GM12878 (cell line): ENCODE results near the gene GIMD1. TPM values are rescaled to one million over a fixed set of nuclear protein-coding genes. Genes with fewer than 3 reads are reported as not detected.

Source experiments
- ATAC-seq: fragments of 200-7000 bp; cut with Tn5 transposase; 3 replicates; pipeline ENCODE4 v1.9.1; 2020; ENCODE audit warnings: mild to moderate bottlenecking, moderate library complexity
- BruUV-seq: library from RNA; stranded (reverse); fragments of 400-500 nt; replicated peaks from 2 replicates; lab custom pipeline; 2021; lab: Mats Ljungman, UMichigan
- CTCF ChIA-PET: fragments of 300-600 bp; sonication (Branson Sonifier 250); formaldehyde crosslinking; extraction: SDS; loops from one replicate; lab custom pipeline; 2021; ENCODE audit warnings: inconsistent platforms; lab: Yijun Ruan, JAX
- POLR2A ChIA-PET: fragments of 350-600 bp; formaldehyde crosslinking; extraction: SDS; loops from one replicate; lab custom pipeline; 2021; ENCODE audit warnings: inconsistent platforms; lab: Charles Lee
- RAD21 ChIA-PET: fragments of 300-600 bp; sonication (Branson Sonifier 250); formaldehyde crosslinking; loops from one replicate; lab custom pipeline; 2023; ENCODE audit warnings: antibody characterized with exemption; ENCODE audit not compliant: unreplicated experiment; lab: Charles Lee
- SMC1A ChIA-PET: fragments of 300-600 bp; sonication (Branson Sonifier 250); formaldehyde crosslinking; loops from one replicate; lab custom pipeline; 2023; ENCODE audit not compliant: unreplicated experiment, uncharacterized antibody; lab: Charles Lee
- DNase-seq: peaks from one replicate; pipeline ENCODE4 v3.0.0-alpha.2; 2011; ENCODE audit warnings: low read depth, low spot score
- FAIRE-seq: peaks from 3 replicates; lab custom pipeline; 2011; peaks lifted over from hg19 to GRCh38; lab: Jason Lieb, UNC
- H2AFZ ChIP-seq: 2 replicates; pipeline ENCODE4 v1.6.0; 2011; ENCODE audit warnings: low read depth, low read length, control low read depth; ENCODE audit not compliant: control insufficient read depth
- H3K27ac ChIP-seq: 2 replicates; pipeline ENCODE4 v1.5.1; 2011; ENCODE audit warnings: control low read depth; ENCODE audit not compliant: control insufficient read depth, insufficient read depth
- H3K27me3 ChIP-seq, 2 experiments: replicated peaks in 1 of 2; 2 replicates each; pipeline versions ENCODE4 v1.6.0 to v1.6.1; 2011; ENCODE audit warnings: low read length in 1 of 2; ENCODE audit not compliant: control insufficient read depth in 2 of 2, insufficient read depth in 2 of 2
- H3K36me3 ChIP-seq, 2 experiments: 2 replicates each; pipeline ENCODE4 v1.5.1; 2011; ENCODE audit warnings: low read length in 1 of 2; ENCODE audit not compliant: control insufficient read depth in 2 of 2, insufficient read depth in 2 of 2
- H3K4me1 ChIP-seq: 2 replicates; pipeline ENCODE4 v1.6.1; 2011; ENCODE audit warnings: mild to moderate bottlenecking, low read length, moderate library complexity, mixed read lengths; ENCODE audit not compliant: control insufficient read depth, insufficient read depth
- H3K4me2 ChIP-seq: 2 replicates; pipeline ENCODE4 v1.6.0; 2011; ENCODE audit warnings: control low read depth; ENCODE audit not compliant: control insufficient read depth, insufficient read depth
- H3K4me3 ChIP-seq: fragments of 200-600 bp; sonication (generic); 2 replicates; pipeline ENCODE4 v1.5.1; 2016
- H3K79me2 ChIP-seq: 2 replicates; pipeline ENCODE4 v1.6.0; 2011; ENCODE audit warnings: low read length; ENCODE audit not compliant: control insufficient read depth, insufficient read depth
- H3K9ac ChIP-seq: 2 replicates; pipeline ENCODE4 v1.8.0; 2011; ENCODE audit warnings: low read length, control low read depth, mixed read lengths; ENCODE audit not compliant: control insufficient read depth, insufficient read depth
- H3K9me3 ChIP-seq: replicated peaks from 3 replicates; pipeline ENCODE4 v1.5.1; 2011; ENCODE audit warnings: mild to moderate bottlenecking, low read length; ENCODE audit not compliant: control insufficient read depth, insufficient read depth
- H4K20me1 ChIP-seq: 2 replicates; pipeline ENCODE4 v1.6.0; 2011; ENCODE audit not compliant: control insufficient read depth, insufficient read depth
- ASH2L ChIP-seq: fragments of 300-600, 200-600 bp; sonication (generic); IDR thresholded peaks from 2 replicates; pipeline ENCODE4 v1.6.1; 2017; ENCODE audit warnings: low read depth, mild to moderate bottlenecking, borderline replicate concordance
- ETV6 ChIP-seq, 2 experiments: fragments of 450-650 bp in 1 of 2; IDR thresholded peaks in 1 of 2; conservative IDR thresholded peaks in 1 of 2; 2 replicates each; pipeline ENCODE4 v1.6.1; 2014; ENCODE audit warnings: antibody characterized with exemption in 1 of 2, borderline replicate concordance in 1 of 2, low read depth in 1 of 2, mild to moderate bottlenecking in 1 of 2, moderate library complexity in 1 of 2
- HCFC1 ChIP-seq: fragments of 150-350 bp; IDR thresholded peaks from 2 replicates; pipeline ENCODE4 v1.6.1; 2014; ENCODE audit warnings: low read length
- IRF4 ChIP-seq: IDR thresholded peaks from 2 replicates; pipeline ENCODE4 v1.6.1; 2011; ENCODE audit warnings: low read depth, low read length
- JUNB ChIP-seq: IDR thresholded peaks from 2 replicates; pipeline ENCODE4 v1.6.1; 2016; ENCODE audit warnings: antibody characterized with exemption, mild to moderate bottlenecking
- KAT2A ChIP-seq: conservative IDR thresholded peaks from 2 replicates; pipeline ENCODE4 v1.6.1; 2011; ENCODE audit warnings: low read depth, low read length; ENCODE audit not compliant: control insufficient read depth
- NFIC ChIP-seq: IDR thresholded peaks from 2 replicates; pipeline ENCODE4 v1.6.1; 2012; ENCODE audit warnings: low read depth, mild to moderate bottlenecking, inconsistent platforms, low read length, moderate library complexity
- NFYA ChIP-seq: IDR thresholded peaks from 2 replicates; pipeline ENCODE4 v1.6.1; 2011; ENCODE audit warnings: low read depth, mild to moderate bottlenecking, low read length, improper control_type of control experiment, borderline replicate concordance
- PKNOX1 ChIP-seq: fragments of 450-650 bp; IDR thresholded peaks from 2 replicates; pipeline ENCODE4 v1.6.1; 2016; ENCODE audit warnings: mild to moderate bottlenecking
- RBBP5 ChIP-seq: fragments of 200-600 bp; sonication (generic); conservative IDR thresholded peaks from 2 replicates; pipeline ENCODE4 v1.6.1; 2016
- RELA ChIP-seq: fragments of 450-650 bp; IDR thresholded peaks from 2 replicates; pipeline ENCODE4 v1.8.0; 2014; ENCODE audit warnings: borderline replicate concordance; ENCODE audit not compliant: partially characterized antibody
- SMC3 ChIP-seq: IDR thresholded peaks from 2 replicates; pipeline ENCODE4 v1.6.1; 2011; ENCODE audit warnings: low read length, improper control_type of control experiment, borderline replicate concordance
- TCF7 ChIP-seq: IDR thresholded peaks from 2 replicates; pipeline ENCODE4 v1.6.1; 2014; ENCODE audit warnings: antibody characterized with exemption, borderline replicate concordance
- WRNIP1 ChIP-seq: IDR thresholded peaks from 2 replicates; pipeline ENCODE4 v1.6.1; 2011; ENCODE audit warnings: low read depth, low read length, improper control_type of control experiment, borderline replicate concordance
- ZNF24 ChIP-seq: fragments of 450-650 bp; IDR thresholded peaks from 2 replicates; pipeline ENCODE4 v1.6.1; 2017; ENCODE audit warnings: antibody characterized with exemption, mild to moderate bottlenecking
- ZNF622 ChIP-seq: fragments of 450-650 bp; IDR thresholded peaks from 2 replicates; pipeline ENCODE4 v1.6.1; 2017; ENCODE audit warnings: mild to moderate bottlenecking, inconsistent platforms
- WGBS: methylation state at CpG from one replicate; pipeline ENCODE4 v1.1.6; 2016; ENCODE audit warnings: low lambda C conversion rate; ENCODE audit not compliant: insufficient replicate concordance, insufficient coverage; ENCODE audit errors: missing lambda C conversion rate; 5-methylcytosine and 5-hydroxymethylcytosine counted together
- in situ Hi-C: fragments of 300-500 bp; cut with MboI; formaldehyde crosslinking; loops from 9 replicates; pipeline ENCODE4 v1.14.3; 2018; ENCODE audit warnings: mixed read lengths
- intact Hi-C: fragments of 100-400 bp; cut with micrococcal nuclease; formaldehyde crosslinking; loops from one replicate; pipeline ENCODE4 v1.14.2; 2022; ENCODE audit not compliant: unreplicated experiment
- polyA plus RNA-seq, 11 experiments: library from polyadenylated mRNA; depleted of rRNA in 4 of 11; unstranded in 6 of 11; stranded (reverse) in 5 of 11; fragments of >200 nt; fragmentation: Nextera tagmentation in 4 of 11; fragmentation: Illumina TruSeq in 1 of 11; extraction: Ambion mirVana in 4 of 11; extraction: Trizol in 1 of 11; gene quantifications; 1 replicate in 1 of 11; 2 replicates in 10 of 11; pipeline versions ENCODE4 v1.2.1 to v1.2.3, GENCODE V29; 2011 to 2016; ENCODE audit warnings: inconsistent platforms in 2 of 11, missing spikeins in 2 of 11, low read depth in 1 of 11
- total RNA-seq, 4 experiments: library from RNA; depleted of rRNA in 3 of 4; stranded (reverse); fragments of >200 nt in 3 of 4; fragmentation: Illumina TruSeq in 1 of 4; extraction: Trizol in 1 of 4; gene quantifications; 2 replicates each; pipeline versions ENCODE4 v1.2.1 to v1.2.3, GENCODE V29; 2013 to 2021
- TF ChIP-seq, protein P1 (sequence below): fragments of 450-650 bp; formaldehyde crosslinking; IDR thresholded peaks from 2 replicates; pipeline ENCODE4 v1.4.0; 2020; ENCODE audit warnings: mild to moderate bottlenecking, moderate library complexity

The GIMD1 gene
- total and polyA plus RNA-seq, 10 of the 15 experiments (the other 5 are each of a cell fraction or from before 2014, with no cell fraction given) = 0.14 TPM; not detected in 9

DNA sequence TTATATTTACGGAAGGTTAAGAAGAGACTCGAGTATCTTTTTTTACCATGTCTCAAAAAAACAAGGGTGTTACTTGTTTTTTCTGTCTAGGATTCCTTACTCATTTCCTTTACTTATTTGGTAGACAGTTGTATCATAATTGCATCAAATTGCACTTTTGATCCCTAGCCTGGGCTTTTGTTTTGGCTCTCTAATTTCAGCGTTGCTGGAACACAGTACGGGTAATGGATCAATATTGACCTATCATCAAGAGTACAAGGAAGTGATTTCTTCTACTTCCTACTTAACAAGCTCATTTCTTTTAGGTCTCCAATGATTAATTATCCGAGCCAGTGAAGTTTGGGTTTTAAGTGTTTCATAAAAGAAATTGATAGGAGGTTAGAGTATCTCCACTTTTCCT, 35.4 kb downstream of the GIMD1 start:
- Histone ChIP-seq H3K36me3 (peaks cover 2 to 35% of the 10 kb centered on the region in 2 experiments), H3K4me3 (no peak overlapping the region), H2AFZ (no peak overlapping the region), H3K27me3 (no peaks in the 10 kb centered on the region), H3K9ac (no peak overlapping the region), H3K79me2 (no peaks in the 10 kb centered on the region), H3K4me1 (no peaks in the 10 kb centered on the region), H3K4me2 (no peak overlapping the region), H4K20me1 (no peaks in the 10 kb centered on the region), H3K27ac (no peak overlapping the region), H3K9me3 (peaks cover 5% of the 10 kb centered on the region; the same call in 1 of the 3 replicates)
- 92% methylated on average over 5 of the region's 5 CpGs for WGBS
- intact Hi-C loops = no loop called here
- ATAC-seq (no peak), DNase-seq (no peak), FAIRE-seq (no peak)
- ChIA-PET POLR2A (no interaction called here), RAD21 (no interaction called here), SMC1A (interaction anchor here (0.8 to 2.8 kb wide), 3 partner anchors 9 to 70 kb away, joined by 3 to 12 read pairs (median 5); no protein-coding TSS in a partner anchor), CTCF (interaction anchor here (0.9 kb wide), 1 partner anchor 37 kb away, joined by 3 read pairs; no protein-coding TSS in a partner anchor)
- no TSS peak for BruUV-seq
- in situ Hi-C loops = no loop called here
- no peak for TF ChIP-seq PKNOX1
- no peak for TF ChIP-seq ETV6 (conservative IDR thresholded peaks at IDR 0.05 in 1 of 2, IDR thresholded peaks at IDR 0.05 in 1 of 2; ENCODE audit: borderline replicate concordance in 1 of 2, low read depth in 1 of 2)
- TF ChIP-seq JUNB = no peak
- no peak for TF ChIP-seq NFYA
- no peak for TF ChIP-seq WRNIP1
- no peak for TF ChIP-seq SMC3
- no peak for TF ChIP-seq HCFC1
- no peak for TF ChIP-seq ZNF24
- TF ChIP-seq ASH2L = no peak
- no peak for TF ChIP-seq ZNF622
- TF ChIP-seq, protein P1, sequence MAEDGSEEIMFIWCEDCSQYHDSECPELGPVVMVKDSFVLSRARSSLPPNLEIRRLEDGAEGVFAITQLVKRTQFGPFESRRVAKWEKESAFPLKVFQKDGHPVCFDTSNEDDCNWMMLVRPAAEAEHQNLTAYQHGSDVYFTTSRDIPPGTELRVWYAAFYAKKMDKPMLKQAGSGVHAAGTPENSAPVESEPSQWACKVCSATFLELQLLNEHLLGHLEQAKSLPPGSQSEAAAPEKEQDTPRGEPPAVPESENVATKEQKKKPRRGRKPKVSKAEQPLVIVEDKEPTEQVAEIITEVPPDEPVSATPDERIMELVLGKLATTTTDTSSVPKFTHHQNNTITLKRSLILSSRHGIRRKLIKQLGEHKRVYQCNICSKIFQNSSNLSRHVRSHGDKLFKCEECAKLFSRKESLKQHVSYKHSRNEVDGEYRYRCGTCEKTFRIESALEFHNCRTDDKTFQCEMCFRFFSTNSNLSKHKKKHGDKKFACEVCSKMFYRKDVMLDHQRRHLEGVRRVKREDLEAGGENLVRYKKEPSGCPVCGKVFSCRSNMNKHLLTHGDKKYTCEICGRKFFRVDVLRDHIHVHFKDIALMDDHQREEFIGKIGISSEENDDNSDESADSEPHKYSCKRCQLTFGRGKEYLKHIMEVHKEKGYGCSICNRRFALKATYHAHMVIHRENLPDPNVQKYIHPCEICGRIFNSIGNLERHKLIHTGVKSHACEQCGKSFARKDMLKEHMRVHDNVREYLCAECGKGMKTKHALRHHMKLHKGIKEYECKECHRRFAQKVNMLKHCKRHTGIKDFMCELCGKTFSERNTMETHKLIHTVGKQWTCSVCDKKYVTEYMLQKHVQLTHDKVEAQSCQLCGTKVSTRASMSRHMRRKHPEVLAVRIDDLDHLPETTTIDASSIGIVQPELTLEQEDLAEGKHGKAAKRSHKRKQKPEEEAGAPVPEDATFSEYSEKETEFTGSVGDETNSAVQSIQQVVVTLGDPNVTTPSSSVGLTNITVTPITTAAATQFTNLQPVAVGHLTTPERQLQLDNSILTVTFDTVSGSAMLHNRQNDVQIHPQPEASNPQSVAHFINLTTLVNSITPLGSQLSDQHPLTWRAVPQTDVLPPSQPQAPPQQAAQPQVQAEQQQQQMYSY (CRISPR knock-in tag) = no peak
- no peak for TF ChIP-seq KAT2A
- no peak for TF ChIP-seq NFIC
- TF ChIP-seq TCF7 = no peak
- no peak for TF ChIP-seq RELA
- TF ChIP-seq IRF4 = no peak
- no peak for TF ChIP-seq RBBP5
